ENCODE results near the gene SPOCK3.

Gene SPOCK3

GRCh38 chr4:166924424-166924823 lies 309.9 kb downstream of the SPOCK3 start:
- no peaks in the 10 kb centered on the region for H3K27me3 ChIP-seq (ENCODE audit: insufficient read depth, low read length)
- peak overlapping the region; percentile 71; the same call in 1 of the 2 replicates for H2AFZ ChIP-seq (ENCODE audit: low read length)
- no peaks in the 10 kb centered on the region for H3K9me2 ChIP-seq (ENCODE audit: low read depth, low read length)
- H3K79me2 ChIP-seq (ENCODE audit: insufficient read depth, low read length): no peaks in the 10 kb centered on the region
- H3K27ac ChIP-seq (ENCODE audit: low read depth, low read length, poor library complexity, severe bottlenecking): no peak overlapping the region
- H3K9me3 ChIP-seq (ENCODE audit: low read length): no peaks in the 10 kb centered on the region
- H3F3A ChIP-seq (ENCODE audit: insufficient read depth, low read length): no peaks in the 10 kb centered on the region
- no peak overlapping the region for H3K4me2 ChIP-seq (ENCODE audit: low read length)
- H3K4me3 ChIP-seq (ENCODE audit: low read depth, low read length, poor library complexity, severe bottlenecking): no peak overlapping the region
- TF ChIP-seq EZH2 (IDR thresholded peaks at IDR 0.05; ENCODE audit: borderline replicate concordance, low read length): no peak
- TF ChIP-seq CTCF (IDR thresholded peaks at IDR 0.05; ENCODE audit: low read length): no peak
- no peaks in the 10 kb centered on the region for H4K20me1 ChIP-seq (ENCODE audit: insufficient read depth, low read length)
- H3K9ac ChIP-seq (ENCODE audit: low read length): no peak overlapping the region
- H3K4me1 ChIP-seq (ENCODE audit: insufficient read depth, low read length, severe bottlenecking): peaks cover 4% of the 10 kb centered on the region
- H3K36me3 ChIP-seq (ENCODE audit: insufficient read depth, low read length): no peaks in the 10 kb centered on the region

GRCh38 chr4:166913926-166914325 lies 320.4 kb downstream of the SPOCK3 start:
- Histone ChIP-seq H3K4me3 (ENCODE audit: low read depth, low read length, poor library complexity, severe bottlenecking) (no peak overlapping the region), H4K20me1 (ENCODE audit: insufficient read depth, low read length) (no peaks in the 10 kb centered on the region), H3K79me2 (ENCODE audit: insufficient read depth, low read length) (no peaks in the 10 kb centered on the region), H3K36me3 (ENCODE audit: insufficient read depth, low read length) (no peaks in the 10 kb centered on the region), H3K9ac (ENCODE audit: low read length) (no peak overlapping the region), H2AFZ (ENCODE audit: low read length) (peak overlapping the region; percentile 94; the same call in 1 of the 2 replicates), H3K4me2 (ENCODE audit: low read length) (0 out of 2 replicates have a peak overlapping the region, but pooled peaks have one; percentile 15), H3K27me3 (ENCODE audit: insufficient read depth, low read length) (no peaks in the 10 kb centered on the region), H3F3A (ENCODE audit: insufficient read depth, low read length) (no peaks in the 10 kb centered on the region), H3K4me1 (ENCODE audit: insufficient read depth, low read length, severe bottlenecking) (peaks cover 19% of the 10 kb centered on the region), H3K27ac (ENCODE audit: low read depth, low read length, poor library complexity, severe bottlenecking) (no peak overlapping the region), H3K9me3 (ENCODE audit: low read length) (no peaks in the 10 kb centered on the region), H3K9me2 (ENCODE audit: low read depth, low read length) (no peaks in the 10 kb centered on the region)
- TF ChIP-seq EZH2 (IDR thresholded peaks at IDR 0.05; ENCODE audit: borderline replicate concordance, low read length) (no peak), CTCF (IDR thresholded peaks at IDR 0.05; ENCODE audit: low read length) (no peak)

- Histone ChIP-seq H4K20me1 (ENCODE audit: insufficient read depth, low read length) (no peaks in the 10 kb centered on the region), H3K4me3 (ENCODE audit: low read depth, low read length, poor library complexity, severe bottlenecking) (no peak overlapping the region), H3K4me1 (ENCODE audit: insufficient read depth, low read length, severe bottlenecking) (peaks cover 27% of the 10 kb centered on the region), H3K36me3 (ENCODE audit: insufficient read depth, low read length) (no peaks in the 10 kb centered on the region), H3K9me2 (ENCODE audit: low read depth, low read length) (no peaks in the 10 kb centered on the region), H3K27me3 (ENCODE audit: insufficient read depth, low read length) (no peaks in the 10 kb centered on the region), H3K9me3 (ENCODE audit: low read length) (no peaks in the 10 kb centered on the region), H3F3A (ENCODE audit: insufficient read depth, low read length) (no peaks in the 10 kb centered on the region), H2AFZ (ENCODE audit: low read length) (peak overlapping the region; percentile 1; the same call in 1 of the 2 replicates), H3K4me2 (ENCODE audit: low read length) (no peak overlapping the region), H3K9ac (ENCODE audit: low read length) (no peak overlapping the region), H3K79me2 (ENCODE audit: insufficient read depth, low read length) (no peaks in the 10 kb centered on the region), H3K27ac (ENCODE audit: low read depth, low read length, poor library complexity, severe bottlenecking) (no peak overlapping the region)
- TF ChIP-seq CTCF (IDR thresholded peaks at IDR 0.05; ENCODE audit: low read length): no peak
- TF ChIP-seq EZH2 (IDR thresholded peaks at IDR 0.05; ENCODE audit: borderline replicate concordance, low read length): no peak
Observed at GRCh38 chr4:166903408-166903807, 330.9 kb downstream of the SPOCK3 start.

Measured in OCI-LY1 (cell line).